GM18519 (cell line): ENCODE results near the gene GLIS1.

Source experiments
- ATAC-seq: cut with Tn5 transposase; IDR thresholded peaks from one replicate; pipeline ENCODE4 v1.9.1; 2021; ENCODE audit warnings: mild to moderate bottlenecking, moderate library complexity; ENCODE audit not compliant: unreplicated experiment, low FRiP score

Gene GLIS1

DNA sequence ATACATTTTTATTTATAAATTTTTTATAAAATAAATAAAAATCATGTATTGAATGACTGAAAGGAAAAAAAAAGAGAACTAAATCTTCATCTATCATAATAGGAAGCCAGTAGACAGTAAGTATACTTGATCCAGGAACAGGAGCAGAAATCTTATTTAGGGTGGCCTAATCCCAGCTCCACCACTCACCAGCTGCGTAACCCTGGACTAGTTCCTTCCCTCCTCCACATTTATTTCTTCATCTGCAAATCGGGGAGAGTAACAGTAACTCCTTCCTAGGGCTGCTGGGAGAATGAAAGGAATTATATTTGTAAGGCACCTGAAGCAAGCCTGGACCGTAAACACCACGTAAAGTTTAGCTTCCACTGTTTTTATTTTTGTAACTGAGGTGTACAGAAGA, 17.9 kb downstream of the GLIS1 start:
- no peak for ATAC-seq

DNA sequence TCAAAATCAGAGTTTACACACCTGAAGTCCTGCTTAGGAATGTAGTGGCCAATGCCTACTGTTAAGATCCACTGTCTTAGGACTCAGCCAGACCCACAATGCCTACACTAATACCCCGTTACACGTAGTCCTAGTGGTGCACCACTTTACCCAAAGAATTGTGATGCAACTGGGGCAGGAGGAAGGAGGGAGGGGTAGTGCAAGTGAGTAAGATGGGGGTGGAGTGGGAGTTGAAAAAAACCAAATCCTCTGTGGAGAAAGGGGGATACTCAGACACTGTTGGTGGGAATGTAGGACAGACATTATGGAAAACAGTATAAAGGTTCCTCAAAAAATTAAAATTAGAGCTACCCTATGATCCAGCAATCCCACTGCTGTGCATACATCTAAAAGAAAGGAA, 19.5 kb downstream of the GLIS1 start:
- no peak for ATAC-seq

DNA sequence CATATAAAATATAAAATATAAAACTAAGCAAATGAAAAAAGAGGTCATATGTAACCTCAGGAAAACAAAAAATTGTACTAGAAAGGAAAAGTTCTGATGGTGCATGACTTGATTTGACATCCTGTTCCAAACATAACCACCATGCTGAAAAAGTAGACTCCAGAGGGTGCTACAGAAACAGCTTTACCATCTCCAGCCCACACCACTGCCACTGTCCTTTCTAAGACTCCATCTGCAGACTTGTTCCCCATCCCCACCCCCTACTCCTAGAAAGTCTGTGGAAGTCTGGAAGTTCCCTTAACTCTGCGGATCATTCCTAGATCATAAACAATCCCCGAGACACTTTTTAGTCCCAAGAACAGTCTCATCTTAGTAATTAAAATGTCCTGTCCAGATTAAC, 20.5 kb downstream of the GLIS1 start:
- ATAC-seq = no peak

DNA sequence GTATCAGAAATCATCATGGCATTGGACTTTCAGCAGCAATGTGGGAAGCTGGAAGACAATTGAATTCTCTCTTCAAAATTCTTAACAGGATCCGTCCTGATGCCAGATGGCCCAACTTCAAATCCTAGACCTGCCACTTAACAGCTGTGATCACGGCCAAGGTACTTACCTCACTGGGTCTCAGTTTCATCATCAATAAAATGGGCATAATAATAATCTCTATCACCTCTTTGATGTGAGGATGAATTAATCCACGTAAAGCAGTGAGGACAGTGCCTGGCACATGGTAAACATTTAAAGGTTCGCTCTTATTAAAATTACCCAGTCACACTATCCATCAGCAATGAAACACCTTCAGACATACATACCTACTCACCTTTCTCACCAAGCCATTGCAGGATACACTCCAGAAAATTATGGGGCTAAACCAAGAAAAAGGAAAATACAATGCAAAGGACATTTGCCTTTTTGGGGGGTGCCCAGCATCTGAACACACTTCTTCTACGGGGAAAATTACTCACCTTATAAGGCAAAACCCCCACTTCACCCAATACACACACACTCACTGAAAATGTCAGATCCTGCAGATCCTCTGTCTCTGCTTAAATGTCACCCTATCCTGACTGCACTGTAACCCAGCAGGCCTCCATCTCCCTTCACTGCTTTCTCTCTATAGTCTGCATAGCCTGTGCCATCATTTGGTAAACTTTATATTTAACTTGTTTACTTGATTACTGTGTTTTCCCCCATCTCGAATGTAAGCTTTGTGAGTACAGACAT, 21.7 kb downstream of the GLIS1 start:
- ATAC-seq = no peak

DNA sequence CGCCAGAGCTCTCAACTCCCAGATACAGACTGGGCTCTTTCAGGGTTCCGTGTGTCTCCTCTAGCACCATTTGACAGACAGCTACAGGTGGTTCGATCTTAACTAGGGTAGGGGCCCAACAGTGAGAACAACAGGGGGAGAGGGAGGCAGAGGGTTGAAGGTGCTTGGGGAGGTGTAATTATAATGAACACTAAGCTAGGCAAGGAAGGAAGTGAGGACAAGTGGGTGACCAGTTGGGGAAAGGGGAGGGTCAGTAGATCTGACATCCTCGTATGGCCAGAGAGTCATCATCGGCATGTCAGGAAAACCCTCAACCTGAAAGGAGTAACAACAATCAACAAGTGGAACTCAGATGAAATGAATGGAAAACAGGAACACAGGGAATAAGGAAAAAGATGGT, 22.8 kb downstream of the GLIS1 start:
- ATAC-seq = no peak

DNA sequence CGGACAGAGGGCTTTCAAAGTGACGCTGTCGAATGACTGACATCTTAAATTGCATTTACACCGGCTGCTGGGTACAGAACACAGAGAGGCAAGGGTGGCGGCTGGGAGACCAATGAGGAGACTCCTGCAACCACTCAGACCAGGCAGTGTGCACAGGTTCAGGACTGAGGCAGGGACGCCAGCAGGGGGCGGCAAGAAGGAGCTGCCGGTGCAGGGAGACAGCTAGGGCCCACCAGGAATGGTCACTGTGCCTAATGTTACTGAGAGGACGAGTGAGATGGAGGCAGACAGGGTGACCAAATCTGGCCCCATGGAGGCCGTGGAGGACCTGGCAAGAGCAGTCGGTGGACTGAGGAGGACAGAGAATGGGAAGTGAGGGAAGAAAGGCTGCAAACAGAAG, 23.5 kb downstream of the GLIS1 start:
- no peak for ATAC-seq

DNA sequence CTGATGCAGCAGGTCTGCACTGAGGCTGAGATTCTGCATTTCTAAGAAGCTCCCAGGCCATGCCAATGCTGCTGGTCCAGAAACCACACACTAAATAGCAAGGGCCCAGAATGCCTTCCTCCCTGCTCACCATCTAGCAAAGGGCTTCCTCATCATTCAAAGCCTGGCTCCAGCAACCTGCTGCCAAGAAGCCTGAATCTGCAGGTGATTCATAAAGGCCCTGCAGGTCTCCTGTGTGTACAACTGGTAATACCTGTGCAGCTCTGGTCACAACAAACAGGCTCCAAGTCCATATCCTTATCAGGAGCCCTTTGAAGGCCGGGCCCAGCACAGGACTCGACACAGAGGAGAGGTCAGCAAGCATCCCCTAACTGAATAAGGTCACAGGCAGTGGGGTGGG, 26.7 kb downstream of the GLIS1 start:
- no peak for ATAC-seq

DNA sequence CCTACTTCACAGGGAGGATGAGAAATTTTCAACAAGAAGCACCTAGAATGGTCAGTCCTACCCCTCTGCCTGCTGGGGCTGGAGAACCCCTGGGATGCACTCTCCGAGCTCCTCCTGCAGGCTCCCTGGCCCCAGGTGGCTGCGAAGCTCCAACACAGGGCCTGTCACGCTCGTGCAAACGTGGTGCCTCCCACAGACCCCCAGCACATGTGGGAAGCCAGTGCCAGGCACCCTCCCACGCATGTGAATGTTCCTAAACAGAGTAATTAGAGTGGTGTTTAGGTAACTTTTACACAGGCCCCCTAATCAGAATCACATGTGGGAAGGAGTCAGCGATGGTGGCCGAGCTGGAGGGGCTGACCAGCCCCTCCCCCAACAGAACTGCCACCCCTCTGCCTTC, 28.4 kb downstream of the GLIS1 start:
- no peak for ATAC-seq

DNA sequence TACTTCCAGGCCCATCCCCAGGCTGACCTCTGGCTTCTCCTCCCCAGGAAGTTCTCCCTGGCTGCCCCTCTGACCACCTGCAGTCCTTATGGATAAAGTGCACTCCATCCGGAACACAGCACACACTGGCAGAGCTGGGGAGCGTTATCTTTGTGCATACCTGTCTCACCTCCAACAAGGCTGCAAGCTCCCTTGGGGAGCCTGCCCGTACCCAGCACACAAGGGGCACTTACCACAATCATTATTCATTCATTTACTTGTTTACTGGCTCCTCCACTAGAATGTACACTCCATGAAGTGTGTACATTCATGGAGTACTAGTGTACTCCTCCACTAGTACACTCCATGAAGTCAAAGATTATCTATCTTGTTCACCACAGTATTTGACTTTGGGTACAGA, 30.3 kb downstream of the GLIS1 start:
- no peak for ATAC-seq

DNA sequence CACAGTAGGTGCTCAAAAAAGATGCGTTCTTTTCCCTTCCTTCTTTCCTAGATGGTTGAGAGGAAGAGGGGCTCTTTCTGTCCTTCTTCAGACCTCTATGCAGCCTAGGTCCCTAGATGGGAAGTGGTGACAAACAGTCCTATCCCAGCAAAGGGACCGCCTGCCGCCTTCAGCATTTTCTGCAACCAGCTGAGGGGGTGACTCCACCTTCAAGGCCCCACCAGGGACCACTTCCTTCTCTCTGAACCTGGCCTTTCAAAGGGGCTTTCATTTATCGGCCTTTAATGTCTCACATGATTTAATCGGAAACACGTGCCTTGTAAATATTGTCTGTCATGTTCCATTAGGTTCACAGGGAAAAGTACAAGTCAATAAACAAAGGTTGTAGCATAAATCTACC, 32.6 kb downstream of the GLIS1 start:
- ATAC-seq = no peak

DNA sequence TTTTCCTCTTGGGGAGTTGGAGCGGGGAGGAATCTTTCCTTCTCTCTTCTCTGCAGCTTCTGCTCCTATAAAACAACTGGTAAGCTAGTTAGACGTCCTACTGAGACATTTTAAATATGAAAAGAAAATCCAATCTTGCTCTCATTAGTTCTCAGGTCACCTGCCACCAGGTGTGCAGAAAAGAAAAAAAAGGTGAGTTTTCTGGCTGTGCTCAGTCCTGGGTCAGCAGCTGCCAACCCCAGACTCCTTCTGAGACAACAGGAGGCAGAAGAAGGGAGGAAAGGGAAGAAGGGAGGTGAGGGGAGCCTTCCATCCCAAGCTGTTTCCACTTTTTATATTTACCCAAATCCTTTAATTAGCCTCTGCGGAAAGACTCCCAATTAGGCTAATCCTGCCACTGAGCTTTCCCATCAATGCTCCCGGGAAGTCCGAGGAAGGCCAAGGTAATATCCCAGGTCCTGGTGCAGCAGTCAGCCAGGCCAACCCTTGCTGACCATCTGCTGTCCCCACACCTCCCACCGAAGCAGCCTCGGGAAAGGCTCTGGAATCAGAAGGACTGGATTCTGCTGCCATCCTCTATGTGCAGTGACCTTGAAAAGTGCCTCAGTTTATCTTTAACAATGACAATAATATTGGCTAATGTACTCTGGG, 33.4 kb downstream of the GLIS1 start:
- ATAC-seq = no peak

DNA sequence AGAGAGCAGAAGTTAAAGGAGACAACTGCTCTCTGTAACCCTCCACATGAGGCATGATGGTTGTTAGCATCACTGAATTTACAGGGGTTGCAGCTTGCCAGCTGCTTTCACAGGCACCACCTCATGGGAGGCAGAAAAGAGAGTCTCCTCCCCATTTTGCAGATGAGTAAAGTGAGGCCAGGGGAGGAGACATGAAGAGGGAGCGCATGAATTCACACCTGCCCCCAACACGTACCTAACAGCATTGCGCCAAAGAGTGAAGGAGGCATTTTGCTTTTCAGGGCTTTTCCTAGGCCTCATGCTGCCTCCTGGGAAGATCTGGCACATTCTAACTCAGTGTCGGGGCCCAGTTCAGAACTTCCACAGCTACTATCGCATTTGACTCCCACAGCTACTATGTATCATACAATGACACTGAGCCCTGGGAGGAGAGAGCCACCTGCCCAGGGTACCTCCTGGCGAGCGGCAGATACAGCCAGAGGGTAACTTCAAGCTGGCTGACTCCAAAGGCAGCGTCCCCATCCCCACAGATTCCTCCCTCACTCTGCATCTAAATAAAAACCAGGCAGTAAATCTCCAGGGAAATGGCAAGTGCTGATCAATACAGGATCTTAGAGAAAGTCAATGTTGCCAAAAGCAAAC, 34.0 kb downstream of the GLIS1 start:
- no peak for ATAC-seq

DNA sequence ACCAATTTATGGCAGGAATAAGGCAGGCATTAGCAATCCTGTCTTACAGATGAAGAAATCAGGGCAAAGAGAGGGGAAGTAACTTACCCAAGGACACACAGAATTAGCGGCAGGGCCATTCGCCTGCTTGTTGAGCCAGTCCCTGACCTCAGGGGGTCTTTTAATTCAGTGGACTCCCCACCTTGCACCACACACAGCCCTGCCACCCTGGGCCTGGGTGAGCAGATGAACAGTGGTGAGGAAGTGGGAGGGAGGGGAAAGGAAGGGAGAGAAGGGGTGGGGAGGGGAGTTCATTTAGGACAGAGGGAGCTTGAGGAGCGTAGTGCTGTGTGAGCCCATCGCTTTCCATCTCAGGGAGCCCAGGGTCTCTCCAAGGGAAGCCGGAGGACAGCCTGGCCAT, 34.7 kb downstream of the GLIS1 start:
- ATAC-seq = no peak

DNA sequence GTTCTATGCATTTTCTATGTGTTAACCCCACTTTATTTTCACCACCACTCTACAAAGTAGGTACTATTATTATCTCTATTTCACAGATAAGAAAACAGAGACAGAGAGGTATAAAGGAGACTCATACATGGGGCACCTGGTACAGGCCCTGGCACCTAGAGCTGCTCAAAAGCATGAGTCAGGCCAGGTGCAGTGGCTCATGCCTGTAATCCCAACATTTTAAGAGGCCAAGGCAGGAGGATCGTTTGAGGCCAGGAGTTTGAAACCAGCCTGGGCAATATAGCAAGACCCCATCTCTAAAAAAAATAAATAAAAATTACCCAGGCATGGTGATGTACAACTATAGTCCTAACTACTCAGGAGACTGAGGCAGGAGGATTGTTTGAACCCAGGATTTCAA, 35.8 kb downstream of the GLIS1 start:
- no peak for ATAC-seq

DNA sequence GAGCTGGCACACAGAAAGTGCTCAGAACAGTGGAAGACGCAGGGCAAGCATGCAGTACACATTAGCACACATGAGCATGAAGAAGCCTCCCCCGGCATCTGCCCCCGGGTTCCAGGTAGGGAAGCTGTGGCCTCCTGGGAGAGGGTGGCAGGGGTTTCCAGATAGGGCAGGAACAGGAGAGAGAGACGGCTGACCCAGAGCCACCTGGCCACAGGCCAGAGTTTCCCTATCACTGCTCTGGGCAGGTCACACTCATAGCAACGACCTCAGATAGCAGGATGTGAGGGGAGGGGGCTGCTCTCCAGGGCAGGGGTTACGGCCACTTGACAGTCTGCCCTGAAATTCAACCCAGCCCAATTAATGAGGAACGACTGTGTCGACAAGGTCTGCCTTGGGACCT, 36.6 kb downstream of the GLIS1 start:
- ATAC-seq = no peak

DNA sequence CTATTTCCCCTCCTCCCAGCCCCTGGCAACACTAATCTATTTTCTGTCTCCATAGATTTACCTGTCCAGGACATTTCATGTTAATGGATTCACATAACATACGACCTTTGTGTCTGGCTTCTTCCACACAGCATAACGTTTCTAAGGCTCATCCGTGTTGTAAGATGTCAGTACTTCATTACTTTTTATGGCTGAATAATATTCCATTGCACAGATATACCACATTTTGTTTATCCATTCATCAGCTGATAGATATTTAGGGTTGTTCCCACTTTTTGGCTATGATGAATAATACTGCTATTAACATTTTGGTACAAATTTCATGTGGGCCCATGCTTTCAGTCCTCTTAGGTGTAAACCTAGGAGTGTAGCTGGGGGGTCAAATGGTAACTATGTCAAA, 38.2 kb downstream of the GLIS1 start:
- ATAC-seq = no peak

DNA sequence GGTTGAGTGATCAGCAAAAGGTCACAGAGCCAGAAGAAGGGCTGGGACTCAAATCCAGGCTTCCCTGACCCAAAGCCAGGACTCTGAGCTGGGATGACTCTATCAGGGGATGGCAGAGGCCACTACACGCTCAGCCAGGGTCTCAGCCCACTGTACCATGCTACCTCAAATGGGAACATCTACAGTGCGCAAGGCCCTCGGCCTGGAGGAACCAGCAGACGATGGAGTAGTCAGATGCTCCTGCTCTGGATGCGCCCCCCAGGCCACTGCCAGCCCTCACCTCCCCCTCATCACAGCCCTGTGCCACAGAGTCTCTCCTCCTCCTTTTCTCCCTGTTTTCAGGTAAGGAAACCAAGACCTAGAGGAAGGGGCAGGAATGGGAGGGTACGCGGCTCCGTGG, 39.0 kb downstream of the GLIS1 start:
- no peak for ATAC-seq

DNA sequence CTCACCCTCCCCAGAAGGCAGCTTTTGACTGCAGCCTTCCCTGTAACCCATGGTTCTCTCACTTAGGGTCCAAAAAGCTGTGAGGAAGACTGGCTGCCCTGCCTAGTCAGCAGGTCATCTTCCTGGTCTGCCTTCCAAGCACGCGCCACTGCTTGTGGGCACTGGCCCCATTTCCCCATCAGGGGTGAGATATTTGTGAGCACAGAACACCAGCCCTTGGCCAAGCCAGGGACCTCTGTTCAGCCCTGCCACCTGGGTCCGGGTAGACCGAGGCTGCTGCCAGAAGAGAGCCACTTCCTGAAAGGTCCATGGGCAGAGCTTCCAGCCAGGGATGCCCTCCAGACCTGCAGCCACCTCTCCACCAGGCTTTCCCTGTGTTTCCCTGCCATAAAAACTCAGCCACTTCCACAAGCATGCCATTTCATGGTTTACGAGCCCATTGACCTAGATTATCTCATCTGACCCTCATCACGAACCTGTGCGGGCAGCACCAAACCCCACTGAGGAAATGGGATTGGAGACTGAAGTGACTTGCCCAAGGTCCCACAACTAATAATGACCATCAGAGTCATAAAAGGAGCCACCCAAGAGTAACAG, 40.5 kb downstream of the GLIS1 start:
- ATAC-seq = no peak

DNA sequence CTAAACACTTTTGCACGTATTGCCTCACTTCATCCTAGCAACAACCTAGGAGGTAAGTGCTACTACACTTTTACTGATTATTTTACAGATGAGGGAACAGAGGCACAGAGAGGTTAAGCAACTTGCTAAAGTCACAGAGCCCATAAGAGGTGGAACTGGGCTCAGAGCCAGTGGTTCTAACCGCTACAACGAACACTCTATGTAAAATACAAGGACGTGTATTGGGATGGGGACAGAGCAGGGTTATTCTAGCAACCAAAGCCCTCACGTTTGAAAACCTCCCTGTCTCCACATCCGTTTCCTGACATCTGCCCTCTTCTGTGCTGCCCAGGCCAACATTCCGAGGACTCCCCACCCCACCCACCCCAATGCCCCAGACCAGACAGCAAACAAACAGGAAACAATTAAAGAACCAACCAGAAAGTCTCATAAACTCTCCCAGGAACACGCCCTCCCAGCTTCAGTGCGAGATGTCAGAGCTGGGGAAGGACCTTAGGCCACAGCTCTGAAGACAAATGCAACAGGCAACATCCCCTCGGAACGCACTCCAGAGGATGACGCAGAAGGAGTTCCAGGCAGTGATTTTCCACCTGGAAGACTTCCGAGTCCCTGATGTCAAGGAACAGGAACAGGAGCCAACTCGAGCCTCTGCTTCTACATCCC, 41.1 kb downstream of the GLIS1 start:
- ATAC-seq = no peak

DNA sequence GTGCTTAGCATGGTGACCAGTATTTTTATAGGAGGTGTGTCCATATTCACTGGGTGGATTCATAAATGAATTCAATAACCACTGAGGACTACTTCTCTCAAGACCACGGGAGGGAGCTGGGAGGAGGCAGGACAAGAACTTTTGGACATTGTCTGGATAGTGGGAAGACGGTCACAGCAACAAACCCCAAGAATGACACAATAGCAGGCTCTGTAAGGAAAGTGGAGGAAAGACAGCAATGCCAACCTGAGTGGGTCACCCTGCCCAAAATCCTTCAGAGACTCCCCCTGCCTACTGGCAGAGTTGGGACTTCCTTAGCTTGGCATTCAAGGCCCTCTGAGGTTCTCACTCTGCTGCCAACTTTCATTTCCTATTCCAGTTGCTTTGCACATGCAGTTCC, 42.0 kb downstream of the GLIS1 start:
- ATAC-seq = no peak

DNA sequence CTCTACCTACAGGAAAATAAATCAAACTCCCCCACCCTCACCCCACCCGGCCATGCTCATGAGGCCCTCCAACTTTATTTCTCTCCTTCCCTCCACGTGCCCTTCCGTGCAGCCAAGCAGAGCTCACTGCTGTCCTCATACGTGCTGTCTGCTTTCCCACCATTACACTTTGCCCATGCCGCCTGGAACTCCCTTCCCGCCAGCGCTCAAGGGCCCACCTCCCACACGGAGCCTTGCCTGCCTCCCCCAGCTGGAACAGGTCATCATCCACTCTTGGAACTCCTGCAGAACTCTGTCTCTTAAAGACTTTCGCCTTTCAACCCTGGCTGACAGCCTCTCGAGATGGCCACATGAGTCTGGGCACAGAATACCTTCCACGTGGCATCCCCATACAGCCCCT, 42.4 kb downstream of the GLIS1 start:
- no peak for ATAC-seq
